ENCODE measurements around the gene RNF146.

GRCh38 chr6:127222418-127222817 is 44.2 kb upstream of the RNF146 start:
- TF ChIP-seq, protein P1, sequence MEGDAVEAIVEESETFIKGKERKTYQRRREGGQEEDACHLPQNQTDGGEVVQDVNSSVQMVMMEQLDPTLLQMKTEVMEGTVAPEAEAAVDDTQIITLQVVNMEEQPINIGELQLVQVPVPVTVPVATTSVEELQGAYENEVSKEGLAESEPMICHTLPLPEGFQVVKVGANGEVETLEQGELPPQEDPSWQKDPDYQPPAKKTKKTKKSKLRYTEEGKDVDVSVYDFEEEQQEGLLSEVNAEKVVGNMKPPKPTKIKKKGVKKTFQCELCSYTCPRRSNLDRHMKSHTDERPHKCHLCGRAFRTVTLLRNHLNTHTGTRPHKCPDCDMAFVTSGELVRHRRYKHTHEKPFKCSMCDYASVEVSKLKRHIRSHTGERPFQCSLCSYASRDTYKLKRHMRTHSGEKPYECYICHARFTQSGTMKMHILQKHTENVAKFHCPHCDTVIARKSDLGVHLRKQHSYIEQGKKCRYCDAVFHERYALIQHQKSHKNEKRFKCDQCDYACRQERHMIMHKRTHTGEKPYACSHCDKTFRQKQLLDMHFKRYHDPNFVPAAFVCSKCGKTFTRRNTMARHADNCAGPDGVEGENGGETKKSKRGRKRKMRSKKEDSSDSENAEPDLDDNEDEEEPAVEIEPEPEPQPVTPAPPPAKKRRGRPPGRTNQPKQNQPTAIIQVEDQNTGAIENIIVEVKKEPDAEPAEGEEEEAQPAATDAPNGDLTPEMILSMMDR (IDR thresholded peaks at IDR 0.05 in 2 of 3, conservative IDR thresholded peaks at IDR 0.05 in 1 of 3; ENCODE audit: insufficient read depth in 2 of 3, low read depth in 1 of 3, low read length in 3 of 3), result no peak
- TF ChIP-seq, protein P2, sequence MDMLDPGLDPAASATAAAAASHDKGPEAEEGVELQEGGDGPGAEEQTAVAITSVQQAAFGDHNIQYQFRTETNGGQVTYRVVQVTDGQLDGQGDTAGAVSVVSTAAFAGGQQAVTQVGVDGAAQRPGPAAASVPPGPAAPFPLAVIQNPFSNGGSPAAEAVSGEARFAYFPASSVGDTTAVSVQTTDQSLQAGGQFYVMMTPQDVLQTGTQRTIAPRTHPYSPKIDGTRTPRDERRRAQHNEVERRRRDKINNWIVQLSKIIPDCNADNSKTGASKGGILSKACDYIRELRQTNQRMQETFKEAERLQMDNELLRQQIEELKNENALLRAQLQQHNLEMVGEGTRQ (CRISPR knock-in tag; IDR thresholded peaks at IDR 0.05), result no peak
- TF ChIP-seq POLR2AphosphoS5 (IDR thresholded peaks at IDR 0.05; ENCODE audit: control insufficient read depth, insufficient read depth, low read depth, low read length) (no peak), PRPF4 (IDR thresholded peaks at IDR 0.05; ENCODE audit: insufficient read depth, low read depth, low read length, poor library complexity, severe bottlenecking) (no peak), DNMT1 (IDR thresholded peaks at IDR 0.05) (no peak), MTA3 (IDR thresholded peaks at IDR 0.05; ENCODE audit: borderline replicate concordance) (no peak), SMC3 (conservative IDR thresholded peaks at IDR 0.05; ENCODE audit: insufficient read depth, low read depth, low read length) (no peak), NCOA2 (IDR thresholded peaks at IDR 0.05; ENCODE audit: partially characterized antibody in 2 of 2) (no peak), ZNF584 (CRISPR knock-in tag; IDR thresholded peaks at IDR 0.05; ENCODE audit: low read depth) (no peak), CEBPB (tag; IDR thresholded peaks at IDR 0.05) (no peak), CBX3 (IDR thresholded peaks at IDR 0.05; ENCODE audit: borderline replicate concordance in 1 of 2, low read length in 2 of 2) (no peak), HDAC2 (IDR thresholded peaks at IDR 0.05) (no peak)
- TF ChIP-seq, protein P3, sequence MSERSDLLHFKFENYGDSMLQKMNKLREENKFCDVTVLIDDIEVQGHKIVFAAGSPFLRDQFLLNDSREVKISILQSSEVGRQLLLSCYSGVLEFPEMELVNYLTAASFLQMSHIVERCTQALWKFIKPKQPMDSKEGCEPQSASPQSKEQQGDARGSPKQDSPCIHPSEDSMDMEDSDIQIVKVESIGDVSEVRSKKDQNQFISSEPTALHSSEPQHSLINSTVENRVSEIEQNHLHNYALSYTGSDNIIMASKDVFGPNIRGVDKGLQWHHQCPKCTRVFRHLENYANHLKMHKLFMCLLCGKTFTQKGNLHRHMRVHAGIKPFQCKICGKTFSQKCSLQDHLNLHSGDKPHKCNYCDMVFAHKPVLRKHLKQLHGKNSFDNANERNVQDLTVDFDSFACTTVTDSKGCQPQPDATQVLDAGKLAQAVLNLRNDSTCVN (CRISPR knock-in tag; IDR thresholded peaks at IDR 0.05), result no peak
